Measurements from ENCODE around the gene MICALL1.

Gene MICALL1

DNA sequence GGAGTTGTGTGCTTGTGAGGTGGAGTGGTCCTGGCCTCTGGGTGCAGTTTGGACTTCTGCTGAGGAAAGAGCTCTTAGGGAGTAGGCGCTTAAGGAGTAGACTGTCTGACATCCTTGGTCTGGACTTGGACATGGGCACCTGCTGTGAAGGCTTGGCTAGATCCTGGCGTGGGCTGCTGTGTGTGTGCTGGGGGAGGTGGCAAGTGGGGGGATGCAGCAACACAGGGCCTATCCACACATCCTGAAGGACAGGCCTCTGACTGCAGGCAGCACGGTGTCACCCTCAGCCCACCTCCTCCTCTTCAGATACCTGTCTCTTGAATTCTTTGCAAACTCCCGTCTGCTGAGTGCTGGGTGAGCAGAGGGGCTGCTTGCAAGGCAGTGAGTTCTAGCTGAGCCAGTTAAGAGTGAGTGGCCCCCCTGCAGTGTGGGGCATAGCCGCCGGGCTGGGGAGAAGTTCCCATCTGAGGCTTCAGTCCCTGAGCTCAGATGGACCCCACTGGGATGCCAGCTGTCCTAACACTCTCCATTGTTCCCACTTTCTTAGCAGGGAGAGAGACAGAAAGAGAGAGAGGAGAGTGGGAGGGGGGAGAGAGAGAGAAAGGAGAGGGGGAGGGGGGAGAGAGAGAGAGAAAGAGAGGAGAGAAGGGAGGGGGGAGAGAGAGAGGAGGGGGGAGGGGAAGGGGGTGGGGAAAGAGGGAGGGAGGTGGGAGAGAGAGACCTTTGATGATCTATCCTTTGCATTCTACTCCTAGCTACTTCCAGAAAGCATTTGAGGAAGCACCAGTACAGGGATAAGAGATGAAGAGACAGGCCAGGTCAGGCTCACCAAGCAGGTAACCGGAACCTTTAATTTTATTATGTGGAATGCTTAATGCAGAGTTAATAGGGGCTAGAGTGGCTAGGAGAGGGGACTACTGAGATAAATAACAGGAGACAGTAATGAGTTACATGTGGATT, 65.7 kb downstream of the MICALL1 start:
- Histone ChIP-seq H3K9me3 (ENCODE audit: insufficient read depth, low read length, severe bottlenecking) (no peaks in the 10 kb centered on the region), H2AFZ (ENCODE audit: low read depth, low read length) (no peak overlapping the region), H3K79me2 (ENCODE audit: insufficient read depth, low read length) (no peaks in the 10 kb centered on the region), H3K27ac (ENCODE audit: low read length) (no peak overlapping the region), H4K20me1 (ENCODE audit: insufficient read depth, low read length) (peaks cover 9% of the 10 kb centered on the region), H3K9ac (ENCODE audit: low read depth, low read length) (no peak overlapping the region), H3K27me3 (ENCODE audit: insufficient read depth, low read length, poor library complexity) (no peaks in the 10 kb centered on the region), H3K36me3 (ENCODE audit: insufficient read depth, low read length) (peaks cover 26% of the 10 kb centered on the region), H3K4me3 (ENCODE audit: low read depth in 1 of 2, low read length in 2 of 2) (no peak overlapping the region), H3K4me2 (ENCODE audit: insufficient read depth, low read length) (no peak overlapping the region), H3K4me1 (ENCODE audit: insufficient read depth, low read length) (no peaks in the 10 kb centered on the region)
- ATAC-seq (ENCODE audit: insufficient read depth, low read depth) (no peak), DNase-seq (no peak)
- TF ChIP-seq, protein P1, sequence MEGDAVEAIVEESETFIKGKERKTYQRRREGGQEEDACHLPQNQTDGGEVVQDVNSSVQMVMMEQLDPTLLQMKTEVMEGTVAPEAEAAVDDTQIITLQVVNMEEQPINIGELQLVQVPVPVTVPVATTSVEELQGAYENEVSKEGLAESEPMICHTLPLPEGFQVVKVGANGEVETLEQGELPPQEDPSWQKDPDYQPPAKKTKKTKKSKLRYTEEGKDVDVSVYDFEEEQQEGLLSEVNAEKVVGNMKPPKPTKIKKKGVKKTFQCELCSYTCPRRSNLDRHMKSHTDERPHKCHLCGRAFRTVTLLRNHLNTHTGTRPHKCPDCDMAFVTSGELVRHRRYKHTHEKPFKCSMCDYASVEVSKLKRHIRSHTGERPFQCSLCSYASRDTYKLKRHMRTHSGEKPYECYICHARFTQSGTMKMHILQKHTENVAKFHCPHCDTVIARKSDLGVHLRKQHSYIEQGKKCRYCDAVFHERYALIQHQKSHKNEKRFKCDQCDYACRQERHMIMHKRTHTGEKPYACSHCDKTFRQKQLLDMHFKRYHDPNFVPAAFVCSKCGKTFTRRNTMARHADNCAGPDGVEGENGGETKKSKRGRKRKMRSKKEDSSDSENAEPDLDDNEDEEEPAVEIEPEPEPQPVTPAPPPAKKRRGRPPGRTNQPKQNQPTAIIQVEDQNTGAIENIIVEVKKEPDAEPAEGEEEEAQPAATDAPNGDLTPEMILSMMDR (IDR thresholded peaks at IDR 0.05; ENCODE audit: borderline replicate concordance, extremely low read depth, low read length, poor library complexity, severe bottlenecking): no peak
- TF ChIP-seq EZH2 (IDR thresholded peaks at IDR 0.05; ENCODE audit: borderline replicate concordance, low read depth, low read length, severe bottlenecking): no peak

DNA sequence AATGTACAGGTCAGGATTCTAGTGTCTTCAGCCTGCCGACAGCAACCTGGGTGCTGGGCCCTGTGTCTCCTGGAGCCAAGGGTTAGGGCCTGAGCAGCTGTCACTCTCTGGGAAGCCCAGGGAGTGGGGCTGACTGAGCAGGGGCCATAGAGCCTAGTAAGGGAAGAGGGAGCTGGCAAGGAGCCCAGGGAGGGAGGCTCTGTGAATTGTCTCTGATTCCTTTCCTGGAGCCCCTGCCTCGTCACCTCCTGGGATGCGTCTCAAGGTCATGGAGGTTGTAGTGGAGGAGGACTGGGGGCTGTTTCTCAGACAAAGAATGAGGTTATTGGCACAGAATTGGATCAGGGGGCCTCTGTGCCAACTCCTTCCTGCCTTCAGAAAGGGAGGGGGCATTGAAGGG, 66.4 kb downstream of the MICALL1 start:
- TF ChIP-seq, protein P1 (IDR thresholded peaks at IDR 0.05; ENCODE audit: borderline replicate concordance, extremely low read depth, low read length, poor library complexity, severe bottlenecking): no peak
- no peak for TF ChIP-seq EZH2 (IDR thresholded peaks at IDR 0.05; ENCODE audit: borderline replicate concordance, low read depth, low read length, severe bottlenecking)
- Histone ChIP-seq H3K27me3 (ENCODE audit: insufficient read depth, low read length, poor library complexity) (no peaks in the 10 kb centered on the region), H2AFZ (ENCODE audit: low read depth, low read length) (no peak overlapping the region), H3K4me1 (ENCODE audit: insufficient read depth, low read length) (no peaks in the 10 kb centered on the region), H3K79me2 (ENCODE audit: insufficient read depth, low read length) (no peaks in the 10 kb centered on the region), H3K9ac (ENCODE audit: low read depth, low read length) (no peak overlapping the region), H3K9me3 (ENCODE audit: insufficient read depth, low read length, severe bottlenecking) (no peaks in the 10 kb centered on the region), H3K4me3 (ENCODE audit: low read depth in 1 of 2, low read length in 2 of 2) (no peak overlapping the region), H3K36me3 (ENCODE audit: insufficient read depth, low read length) (peaks cover 18% of the 10 kb centered on the region), H4K20me1 (ENCODE audit: insufficient read depth, low read length) (peaks cover 9% of the 10 kb centered on the region), H3K4me2 (ENCODE audit: insufficient read depth, low read length) (no peak overlapping the region), H3K27ac (ENCODE audit: low read length) (no peak overlapping the region)
- no peak for DNase-seq
- ATAC-seq (ENCODE audit: insufficient read depth, low read depth): no peak

DNA sequence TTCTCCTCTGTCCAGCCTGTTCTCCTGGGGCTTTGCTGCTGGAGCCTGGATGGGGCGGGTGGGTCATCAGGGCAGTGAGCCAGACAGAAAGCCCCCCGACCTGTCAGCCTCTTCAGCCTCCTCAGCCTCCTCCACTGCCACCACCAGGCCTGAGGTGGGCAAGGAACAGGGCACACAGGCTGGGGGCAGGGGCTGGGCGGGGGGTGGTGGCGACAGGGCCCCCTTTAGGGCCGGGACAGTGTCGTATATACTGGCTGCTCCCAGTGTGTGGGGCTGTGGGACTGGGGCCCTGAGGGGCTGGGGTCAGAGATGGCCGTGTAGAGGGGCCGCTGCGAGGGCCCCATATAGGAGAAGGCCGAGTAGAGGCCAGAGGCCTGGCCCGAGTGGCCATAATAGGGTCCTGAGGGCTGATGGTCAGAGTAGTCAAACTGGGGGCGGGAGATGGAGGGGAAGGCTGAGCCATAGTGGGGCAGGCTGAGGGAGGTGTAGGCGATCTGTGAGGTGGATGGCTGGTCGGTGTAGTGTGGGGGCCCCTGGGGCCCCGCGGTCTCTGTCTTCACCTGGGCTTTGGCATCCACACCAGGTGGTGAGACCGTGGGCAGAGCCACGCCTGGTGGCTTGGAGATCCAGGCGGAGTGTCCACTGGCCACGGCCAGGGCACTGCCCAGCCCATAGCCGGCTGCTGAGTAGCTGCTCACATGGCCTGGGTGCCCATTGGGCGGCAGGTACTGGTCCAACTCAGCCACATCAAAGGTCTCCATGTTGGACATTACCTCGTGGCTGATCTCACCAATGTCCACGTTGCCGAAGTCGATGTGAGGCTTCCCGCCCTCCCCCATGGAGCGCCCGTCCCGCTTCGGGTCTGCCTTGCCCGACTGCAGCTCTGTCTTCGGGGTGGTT, 67.4 kb downstream of the MICALL1 start:
- no peak overlapping the region for H3K9ac ChIP-seq (ENCODE audit: low read depth, low read length)
- peaks cover 12% of the 10 kb centered on the region for H4K20me1 ChIP-seq (ENCODE audit: insufficient read depth, low read length)
- ATAC-seq (ENCODE audit: insufficient read depth, low read depth): no peak
- H3K4me1 ChIP-seq (ENCODE audit: insufficient read depth, low read length): no peaks in the 10 kb centered on the region
- no peaks in the 10 kb centered on the region for H3K27me3 ChIP-seq (ENCODE audit: insufficient read depth, low read length, poor library complexity)
- no peak overlapping the region for H3K27ac ChIP-seq (ENCODE audit: low read length)
- no peaks in the 10 kb centered on the region for H3K79me2 ChIP-seq (ENCODE audit: insufficient read depth, low read length)
- H3K36me3 ChIP-seq (ENCODE audit: insufficient read depth, low read length): peaks cover 8% of the 10 kb centered on the region
- TF ChIP-seq, protein P1 (IDR thresholded peaks at IDR 0.05; ENCODE audit: borderline replicate concordance, extremely low read depth, low read length, poor library complexity, severe bottlenecking): no peak
- no peaks in the 10 kb centered on the region for H3K9me3 ChIP-seq (ENCODE audit: insufficient read depth, low read length, severe bottlenecking)
- H3K4me3 ChIP-seq (ENCODE audit: low read depth in 1 of 2, low read length in 2 of 2): no peak overlapping the region
- H3K4me2 ChIP-seq (ENCODE audit: insufficient read depth, low read length): no peak overlapping the region
- no peak overlapping the region for H2AFZ ChIP-seq (ENCODE audit: low read depth, low read length)
- no peak for DNase-seq
